IgD-negative memory B cell (primary cell): ENCODE results near the gene PDE6H. TPM values are rescaled to one million over a fixed set of nuclear protein-coding genes. Genes with fewer than 3 reads are reported as not detected.

Experiments used
- H3K27ac Mint-ChIP-seq, 3 donors: one replicate each; pipeline ENCODE4 v1.8.0; 2020 to 2022; ENCODE audit warnings: mild to moderate bottlenecking in 3 of 3, mixed read lengths in 3 of 3, moderate library complexity in 1 of 3
- H3K27me3 Mint-ChIP-seq: one replicate; pipeline ENCODE4 v1.8.0; 2021; ENCODE audit warnings: mixed read lengths
- H3K36me3 Mint-ChIP-seq: one replicate; pipeline ENCODE4 v1.8.0; 2020; ENCODE audit warnings: mild to moderate bottlenecking, mixed read lengths
- H3K4me1 Mint-ChIP-seq, 3 donors: one replicate each; pipeline ENCODE4 v1.8.0; 2020 to 2022; ENCODE audit warnings: mixed read lengths in 3 of 3, mild to moderate bottlenecking in 1 of 3
- H3K4me3 Mint-ChIP-seq, 4 donors: one replicate each; pipeline ENCODE4 v1.8.0; 2020 to 2022; ENCODE audit warnings: mild to moderate bottlenecking in 4 of 4, mixed read lengths in 4 of 4, moderate library complexity in 3 of 4
- H3K9me3 Mint-ChIP-seq, 3 donors: one replicate each; pipeline ENCODE4 v1.8.0; 2020 to 2021; ENCODE audit warnings: mixed read lengths in 3 of 3, mild to moderate bottlenecking in 1 of 3
- polyA plus RNA-seq: library from polyadenylated mRNA; unstranded; fragments of 300-500 nt; fragmentation: Illumina TruSeq; gene quantifications from one replicate; pipeline ENCODE4 v1.2.3, GENCODE V29; 2021

The PDE6H gene
- polyA plus RNA-seq, 1 donor from 2014 or later = not detected

DNA sequence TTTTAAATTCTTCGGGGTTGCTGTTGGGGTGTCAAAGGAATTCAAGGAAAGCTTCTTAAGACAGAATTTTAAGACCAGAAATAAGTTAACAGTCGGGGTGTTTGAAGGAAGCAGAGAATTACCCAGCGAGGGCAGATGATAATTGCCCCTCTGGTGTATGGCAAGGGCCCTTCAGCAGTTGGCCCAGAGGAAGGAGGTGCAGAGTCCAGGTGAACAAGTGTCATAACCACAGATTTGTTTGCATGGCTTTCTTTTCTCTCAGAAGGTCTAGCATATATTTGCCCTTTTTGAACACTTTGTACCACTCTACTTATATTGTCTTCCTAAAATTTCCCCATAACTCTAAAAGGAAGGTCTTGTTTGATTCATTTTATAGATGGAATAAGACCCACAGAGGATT, 1.8 kb downstream of the PDE6H start:
- Mint-ChIP-seq H3K9me3 (no peaks in the 10 kb centered on the region), H3K4me1 (peaks cover 6 to 14% (median 10%) of the 10 kb centered on the region in 3 donors), H3K36me3 (no peaks in the 10 kb centered on the region), H3K27ac (no peak overlapping the region), H3K4me3 (no peak overlapping the region), H3K27me3 (peaks cover 3% of the 10 kb centered on the region)

DNA sequence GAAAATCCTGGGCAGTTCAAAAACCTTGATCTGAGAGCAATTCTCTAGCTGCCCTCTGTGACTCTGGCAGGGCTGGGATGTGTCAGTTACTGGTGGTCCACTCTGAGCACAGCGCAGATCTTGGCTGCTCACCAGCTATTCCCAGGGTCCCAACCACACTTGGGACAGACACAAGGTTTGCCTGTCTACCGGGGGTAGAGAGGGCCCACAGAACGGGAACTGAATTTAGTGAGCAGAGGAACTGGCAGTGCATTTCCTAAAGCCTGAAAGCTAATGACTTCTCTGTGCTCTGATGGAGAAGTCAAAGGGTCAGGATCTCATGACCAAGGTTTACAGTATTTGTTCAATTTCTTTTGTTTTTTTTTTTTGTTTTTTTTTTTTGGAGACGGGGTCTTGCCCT, 2.6 kb downstream of the PDE6H start:
- H3K4me3 Mint-ChIP-seq = no peak overlapping the region
- peaks cover 9 to 20% (median 14%) of the 10 kb centered on the region in 3 donors for H3K4me1 Mint-ChIP-seq
- peaks cover 3% of the 10 kb centered on the region for H3K27me3 Mint-ChIP-seq
- H3K27ac Mint-ChIP-seq = no peak overlapping the region
- H3K9me3 Mint-ChIP-seq = no peaks in the 10 kb centered on the region
- no peaks in the 10 kb centered on the region for H3K36me3 Mint-ChIP-seq

DNA sequence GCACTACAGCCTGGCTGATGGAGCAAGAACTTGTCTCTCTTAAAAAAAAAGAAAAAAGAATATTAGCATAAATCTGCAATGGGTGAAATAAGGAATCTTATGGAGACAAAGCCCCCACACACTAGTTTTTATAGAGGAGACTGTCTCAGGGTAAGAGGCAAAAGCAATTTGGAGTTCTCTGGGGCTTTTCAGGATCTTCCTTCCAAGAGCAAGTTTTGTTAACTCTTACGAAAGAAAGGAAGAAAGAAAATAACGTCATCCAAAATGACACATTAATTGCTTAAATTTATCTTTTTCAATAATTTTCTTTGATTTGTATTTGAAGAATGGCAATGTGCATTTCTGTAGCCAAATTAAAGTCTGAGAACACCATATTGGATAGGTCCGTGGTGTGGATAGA, 3.8 kb downstream of the PDE6H start:
- Mint-ChIP-seq H3K4me1 (peaks cover 16 to 31% (median 25%) of the 10 kb centered on the region in 3 donors), H3K27me3 (peaks cover 5% of the 10 kb centered on the region), H3K27ac (no peak overlapping the region), H3K9me3 (no peaks in the 10 kb centered on the region), H3K36me3 (no peaks in the 10 kb centered on the region), H3K4me3 (no peak overlapping the region)

DNA sequence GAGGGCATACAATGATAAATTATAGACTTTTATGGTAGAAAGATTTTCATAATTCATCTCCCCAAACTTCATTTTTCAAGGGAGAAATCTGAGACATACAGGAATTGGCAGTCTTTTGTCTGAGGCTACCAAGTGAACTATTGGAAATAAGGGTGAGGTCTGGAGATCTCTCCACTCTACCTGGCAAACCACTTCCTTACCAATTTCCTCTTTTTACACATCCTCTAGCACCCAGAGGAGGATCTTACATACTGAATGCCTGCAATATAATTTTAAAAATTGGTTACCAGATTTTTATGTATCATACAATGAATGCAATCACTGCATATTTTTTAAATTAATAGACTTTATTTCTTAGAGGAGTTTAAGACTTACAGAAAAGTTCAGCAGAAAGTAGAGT, 6.6 kb downstream of the PDE6H start:
- H3K4me3 Mint-ChIP-seq = no peak overlapping the region
- H3K36me3 Mint-ChIP-seq = no peaks in the 10 kb centered on the region
- no peaks in the 10 kb centered on the region for H3K9me3 Mint-ChIP-seq
- H3K4me1 Mint-ChIP-seq = peaks cover 27 to 41% (median 40%) of the 10 kb centered on the region in 3 donors
- no peak overlapping the region for H3K27ac Mint-ChIP-seq
- peaks cover 3% of the 10 kb centered on the region for H3K27me3 Mint-ChIP-seq

DNA sequence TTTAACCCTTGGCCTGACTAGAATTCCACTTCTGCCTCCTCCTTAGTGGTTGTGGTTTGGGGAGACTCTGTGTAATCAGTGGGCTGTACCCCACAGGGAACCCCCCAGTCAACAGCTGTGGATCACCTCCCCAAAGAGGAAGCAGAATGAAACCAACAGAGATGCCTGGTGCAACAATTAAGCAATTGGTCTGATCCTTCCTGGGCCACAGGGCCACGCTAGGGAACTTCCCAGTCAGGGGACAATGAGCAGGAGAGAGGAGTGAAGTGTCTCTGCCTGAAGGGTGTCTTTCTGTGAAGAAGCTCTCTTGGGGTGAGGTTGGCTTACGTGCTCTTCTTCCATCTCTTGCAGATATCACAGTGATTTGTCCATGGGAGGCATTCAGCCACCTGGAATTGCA, 8.2 kb downstream of the PDE6H start:
- peaks cover 26 to 47% (median 40%) of the 10 kb centered on the region in 3 donors for H3K4me1 Mint-ChIP-seq
- peak overlapping the region in 1 of 4 donors; percentile 56 for H3K4me3 Mint-ChIP-seq
- H3K27ac Mint-ChIP-seq = peak overlapping the region in 2 of 3 donors; percentile 1 to 57
- H3K9me3 Mint-ChIP-seq = no peaks in the 10 kb centered on the region
- H3K27me3 Mint-ChIP-seq = peaks cover 3% of the 10 kb centered on the region
- no peaks in the 10 kb centered on the region for H3K36me3 Mint-ChIP-seq

DNA sequence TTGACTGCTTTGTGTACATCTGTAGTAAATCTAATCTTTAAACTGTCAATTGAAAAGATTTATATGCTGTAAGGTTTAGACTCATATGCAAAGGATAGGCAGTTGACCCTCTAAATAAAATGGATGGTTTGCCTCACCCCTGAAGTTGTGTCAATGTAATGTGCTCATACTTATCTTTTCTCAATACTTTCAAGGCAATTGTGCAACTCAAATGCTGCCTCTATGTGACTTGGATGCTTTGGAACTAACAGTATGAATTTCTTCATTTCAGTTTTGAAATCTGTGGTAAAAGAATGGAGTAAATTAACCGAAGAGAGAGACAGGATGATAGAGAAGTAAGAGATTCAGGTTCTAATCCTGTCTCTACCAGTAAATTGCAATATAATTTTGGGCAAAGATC, 9.7 kb downstream of the PDE6H start:
- Mint-ChIP-seq H3K9me3 (no peaks in the 10 kb centered on the region), H3K4me3 (peak overlapping the region in 1 of 4 donors; percentile 78), H3K4me1 (peaks cover 29 to 50% (median 47%) of the 10 kb centered on the region in 3 donors), H3K27me3 (peaks cover 3% of the 10 kb centered on the region), H3K27ac (peak overlapping the region in 1 of 3 donors; percentile 40), H3K36me3 (no peaks in the 10 kb centered on the region)

DNA sequence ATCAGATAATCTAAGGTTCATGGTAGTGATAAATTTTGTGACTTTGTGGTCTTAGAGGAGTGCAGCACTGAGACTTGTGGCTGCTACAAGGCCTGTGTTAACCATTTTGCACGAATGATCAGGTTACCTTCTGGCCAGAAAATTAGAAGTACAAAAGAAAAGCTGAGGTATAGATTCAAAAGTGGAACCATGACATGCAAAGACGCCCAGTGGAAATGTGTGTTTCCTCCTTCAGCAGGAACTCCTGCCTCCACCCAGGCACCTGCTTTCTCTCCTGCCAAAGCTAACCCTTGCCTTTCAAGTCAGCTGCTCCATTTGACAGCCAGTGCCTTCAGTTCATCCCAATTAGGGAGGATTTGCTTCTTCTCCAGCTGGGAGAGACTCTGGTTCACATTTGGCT, 10.1 kb downstream of the PDE6H start:
- Mint-ChIP-seq H3K27me3 (peaks cover 3% of the 10 kb centered on the region), H3K4me1 (peaks cover 31 to 55% (median 49%) of the 10 kb centered on the region in 3 donors), H3K9me3 (peaks cover 0 to 2% (median 0%) of the 10 kb centered on the region in 3 donors), H3K4me3 (peak overlapping the region in 2 of 4 donors; percentile 33 to 78), H3K36me3 (no peaks in the 10 kb centered on the region), H3K27ac (peak overlapping the region in 1 of 3 donors; percentile 40)

DNA sequence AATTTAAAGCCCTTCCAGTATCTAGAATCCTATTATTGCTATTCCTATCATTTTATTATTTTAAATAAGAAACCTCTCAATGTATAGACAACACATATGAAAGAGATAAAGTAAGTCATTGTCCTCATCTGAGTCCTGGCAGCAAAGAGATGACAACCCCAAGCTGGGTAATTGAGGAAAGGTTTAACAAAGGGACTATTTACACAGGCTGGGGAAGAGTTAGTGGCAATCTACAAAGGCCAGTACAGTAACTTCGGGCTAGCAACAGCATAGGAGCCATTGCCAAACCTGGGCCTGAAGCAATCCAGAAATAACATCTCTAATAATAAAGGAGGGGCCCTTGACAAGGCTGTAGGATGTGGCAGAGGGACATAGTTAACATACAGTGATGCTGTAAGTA, 11.2 kb downstream of the PDE6H start:
- Mint-ChIP-seq H3K27me3 (peaks cover 2% of the 10 kb centered on the region), H3K27ac (no peak overlapping the region), H3K4me3 (no peak overlapping the region)

DNA sequence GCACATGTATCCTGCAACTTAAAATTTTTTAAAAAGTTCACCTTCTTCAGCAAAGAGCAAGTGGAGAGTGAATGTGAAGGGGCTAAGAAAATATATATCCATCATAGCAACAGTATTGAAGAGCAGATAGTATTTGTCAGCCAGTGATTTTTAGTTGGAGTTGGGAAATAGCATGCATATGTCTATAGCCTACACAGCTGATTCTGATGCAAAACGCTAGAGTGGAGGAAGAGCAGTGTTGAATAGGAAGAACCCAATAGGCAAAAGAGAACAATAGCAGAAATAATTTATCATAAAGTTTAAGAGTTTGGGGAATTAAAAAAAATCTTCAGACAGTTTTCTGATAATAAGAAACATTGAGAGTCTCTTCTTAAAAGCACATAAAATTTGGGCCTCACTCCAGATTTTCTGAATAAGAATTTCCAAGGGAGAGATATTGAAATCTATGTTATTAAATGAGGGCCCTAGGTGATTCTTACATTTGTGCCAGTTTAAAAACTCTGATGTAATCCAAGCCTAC, 12.0 kb downstream of the PDE6H start:
- Mint-ChIP-seq H3K36me3 (no peaks in the 10 kb centered on the region), H3K27me3 (peaks cover 2% of the 10 kb centered on the region), H3K27ac (no peak overlapping the region), H3K4me1 (peaks cover 44 to 63% (median 59%) of the 10 kb centered on the region in 3 donors), H3K4me3 (no peak overlapping the region), H3K9me3 (peaks cover 0 to 4% (median 0%) of the 10 kb centered on the region in 3 donors)

More for the DNA sequence above, 11.2 kb downstream of the PDE6H start:
- H3K4me1 Mint-ChIP-seq = peaks cover 41 to 63% (median 57%) of the 10 kb centered on the region in 3 donors
- no peaks in the 10 kb centered on the region for H3K36me3 Mint-ChIP-seq
- H3K9me3 Mint-ChIP-seq = peaks cover 0 to 4% (median 0%) of the 10 kb centered on the region in 3 donors

DNA sequence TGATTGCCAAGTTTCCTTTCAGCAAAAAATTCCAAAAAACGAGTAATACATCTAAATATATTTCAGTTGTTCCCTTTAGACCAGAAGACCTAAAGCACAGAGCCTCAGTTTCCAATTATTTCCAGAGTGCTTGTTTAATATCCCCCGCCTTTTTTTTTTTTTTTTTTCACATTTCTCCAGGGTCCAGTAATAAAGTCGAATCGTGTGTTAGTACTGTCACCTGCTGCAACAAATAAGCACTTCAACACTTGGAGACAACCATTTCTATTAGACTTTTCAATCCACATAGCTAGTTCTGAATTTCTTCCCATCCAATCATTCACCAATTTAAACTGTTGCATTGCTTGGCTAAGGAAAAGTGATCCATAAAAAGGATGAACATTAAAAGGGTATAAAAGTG, 13.6 kb downstream of the PDE6H start:
- Mint-ChIP-seq H3K9me3 (peaks cover 0 to 9% (median 0%) of the 10 kb centered on the region in 3 donors), H3K27me3 (no peaks in the 10 kb centered on the region), H3K27ac (no peak overlapping the region), H3K4me3 (peak overlapping the region in 1 of 4 donors; percentile 43), H3K4me1 (peaks cover 47 to 65% (median 56%) of the 10 kb centered on the region in 3 donors), H3K36me3 (no peaks in the 10 kb centered on the region)

DNA sequence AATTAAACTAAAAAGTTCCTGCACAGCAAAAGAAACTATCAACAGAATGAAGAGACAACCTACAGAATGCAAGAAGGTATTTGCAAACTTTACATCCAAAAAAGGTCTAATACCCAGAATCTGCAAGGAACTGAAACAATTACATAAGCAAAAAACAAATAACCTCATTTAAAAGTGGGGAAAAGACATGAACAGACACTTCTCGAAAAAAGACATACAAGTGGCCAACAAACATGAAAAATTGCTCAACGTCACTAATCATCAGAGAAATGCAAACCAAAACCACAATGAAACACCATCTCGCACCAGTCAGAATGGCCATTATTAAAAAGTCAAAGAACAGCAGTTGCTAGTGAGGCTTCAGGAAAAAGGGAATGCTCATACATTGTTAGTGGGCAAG, 15.2 kb downstream of the PDE6H start:
- H3K27me3 Mint-ChIP-seq = no peaks in the 10 kb centered on the region
- H3K36me3 Mint-ChIP-seq = no peaks in the 10 kb centered on the region
- H3K27ac Mint-ChIP-seq = peak overlapping the region in 1 of 3 donors; percentile 1
- H3K9me3 Mint-ChIP-seq = peaks cover 0 to 9% (median 0%) of the 10 kb centered on the region in 3 donors
- H3K4me1 Mint-ChIP-seq = peaks cover 41 to 58% (median 52%) of the 10 kb centered on the region in 3 donors
- peak overlapping the region in 1 of 4 donors; percentile 21 for H3K4me3 Mint-ChIP-seq

DNA sequence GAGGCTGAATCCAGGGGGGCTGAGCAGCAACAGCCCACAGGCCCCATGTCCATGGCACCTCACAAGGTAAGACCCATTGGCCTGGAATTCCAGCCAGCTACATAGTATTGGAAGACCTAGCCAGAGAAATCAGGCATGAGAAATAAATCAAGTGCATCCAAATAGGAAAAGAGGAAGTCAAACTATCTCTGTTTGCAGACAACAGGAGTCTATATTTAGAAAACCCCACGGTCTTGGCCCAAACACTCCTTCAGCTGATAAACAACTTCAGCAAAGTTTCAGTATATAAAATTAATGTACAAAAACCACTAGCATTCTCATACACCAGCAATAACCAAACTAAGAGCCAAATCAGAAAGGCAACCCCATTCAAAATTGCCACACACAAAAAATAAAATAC, 16.9 kb downstream of the PDE6H start:
- H3K4me1 Mint-ChIP-seq = peaks cover 47 to 67% (median 57%) of the 10 kb centered on the region in 3 donors
- peak overlapping the region; percentile 80 to 97 (median 91) for H3K27ac Mint-ChIP-seq
- no peaks in the 10 kb centered on the region for H3K36me3 Mint-ChIP-seq
- H3K4me3 Mint-ChIP-seq = peak overlapping the region; percentile 55 to 87 (median 72)
- H3K27me3 Mint-ChIP-seq = no peaks in the 10 kb centered on the region
- H3K9me3 Mint-ChIP-seq = peaks cover 0 to 9% (median 0%) of the 10 kb centered on the region in 3 donors

DNA sequence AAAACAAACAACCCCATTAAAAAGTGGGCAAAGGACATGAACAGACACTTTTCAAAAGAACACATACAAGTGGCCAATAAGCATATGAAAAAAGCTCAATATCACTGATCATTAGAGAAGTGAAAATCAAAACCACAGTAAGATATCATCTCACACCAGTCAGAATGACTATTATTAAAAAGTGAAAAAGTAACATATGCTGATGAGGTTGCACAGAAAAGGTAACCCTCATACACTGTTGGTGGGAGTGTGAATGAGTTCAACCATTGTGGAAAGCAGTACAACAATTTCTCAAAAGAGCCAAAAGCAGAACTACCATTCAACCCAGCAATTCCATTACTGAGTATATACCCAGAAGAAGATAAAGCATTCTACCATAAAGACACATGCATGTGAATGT, 18.2 kb downstream of the PDE6H start:
- Mint-ChIP-seq H3K27ac (peak overlapping the region in 2 of 3 donors; percentile 42 to 63), H3K27me3 (no peaks in the 10 kb centered on the region), H3K4me3 (no peak overlapping the region), H3K4me1 (peaks cover 54 to 74% (median 60%) of the 10 kb centered on the region in 3 donors), H3K36me3 (no peaks in the 10 kb centered on the region), H3K9me3 (peaks cover 0 to 9% (median 0%) of the 10 kb centered on the region in 3 donors)

DNA sequence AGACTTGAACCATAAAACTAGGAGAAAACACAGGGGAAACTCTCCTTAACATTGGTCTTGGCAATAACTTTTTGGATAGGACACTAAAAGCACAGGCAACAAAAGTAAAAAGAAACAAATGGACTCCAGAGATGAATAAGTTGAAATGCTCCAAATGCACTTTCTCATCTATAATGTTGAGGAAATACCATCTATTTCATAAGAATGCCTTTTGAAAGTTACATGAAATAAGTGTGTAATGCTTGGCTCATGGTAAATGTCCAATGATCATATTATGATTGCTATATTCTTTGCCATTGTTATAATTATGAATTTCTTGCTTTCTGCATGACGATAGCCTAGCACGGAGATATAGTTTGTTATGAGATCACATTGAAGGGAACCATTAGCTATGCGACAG, 19.8 kb downstream of the PDE6H start:
- H3K4me1 Mint-ChIP-seq = peaks cover 51 to 63% (median 60%) of the 10 kb centered on the region in 3 donors
- H3K27ac Mint-ChIP-seq = peak overlapping the region in 1 of 3 donors; percentile 60

DNA sequence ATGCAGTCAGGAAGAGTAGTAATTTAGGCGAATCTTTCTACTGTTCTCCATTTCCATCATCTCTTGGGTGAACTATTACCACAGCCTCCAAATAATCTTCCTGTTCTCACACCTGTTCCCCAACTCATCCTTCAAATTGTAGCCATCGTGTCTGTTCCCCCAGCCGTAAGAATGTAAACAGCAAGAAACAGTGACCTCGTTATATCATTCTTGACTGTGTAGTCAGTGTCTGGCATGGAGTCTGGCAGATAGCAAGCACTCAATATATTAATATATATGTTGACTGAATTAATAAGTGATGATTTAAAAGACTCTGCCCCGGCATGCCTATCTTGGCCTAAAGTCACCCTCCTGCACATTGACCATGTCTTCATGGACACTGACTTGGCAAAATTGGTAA, 20.3 kb downstream of the PDE6H start:
- Mint-ChIP-seq H3K4me1 (peaks cover 47 to 58% (median 56%) of the 10 kb centered on the region in 3 donors), H3K9me3 (peaks cover 0 to 6% (median 0%) of the 10 kb centered on the region in 3 donors), H3K4me3 (no peak overlapping the region), H3K27ac (peak overlapping the region in 1 of 3 donors; percentile 60), H3K27me3 (no peaks in the 10 kb centered on the region), H3K36me3 (no peaks in the 10 kb centered on the region)

More for the DNA sequence above, 19.8 kb downstream of the PDE6H start:
- no peak overlapping the region for H3K4me3 Mint-ChIP-seq
- no peaks in the 10 kb centered on the region for H3K27me3 Mint-ChIP-seq
- no peaks in the 10 kb centered on the region for H3K36me3 Mint-ChIP-seq
- H3K9me3 Mint-ChIP-seq = peaks cover 0 to 9% (median 0%) of the 10 kb centered on the region in 3 donors
